ENCODE results near the gene RNU6-9. TPM values are rescaled to one million over a fixed set of nuclear protein-coding genes. Genes with fewer than 3 reads are reported as not detected.
"Not testable (repeated sequence)": the region's sequence is repeated elsewhere in the genome, so short reads cannot be mapped to it uniquely, and the experiment has no call there.

The RNU6-9 gene
- total RNA-seq, 1 donor from 2014 or later: not detected

- not testable (repeated sequence) for DNase-seq (ENCODE audit: low read depth)
These were observed 14.3 kb upstream of the RNU6-9 start for GRCh38 chr19:878751-879561.

GRCh38 chr19:879711-880438 is 13.4 kb upstream of the RNU6-9 start:
- no peak for DNase-seq (ENCODE audit: low read depth)

GRCh38 chr19:881385-882071 is 11.8 kb upstream of the RNU6-9 start:
- DNase-seq (ENCODE audit: low read depth): no peak

GRCh38 chr19:882871-883497 is 10.3 kb upstream of the RNU6-9 start:
- DNase-seq (ENCODE audit: low read depth): no peak

- DNase-seq (ENCODE audit: low read depth): peak; percentile 70
These were observed 9.5 kb upstream of the RNU6-9 start for GRCh38 chr19:883661-884211.

- DNase-seq (ENCODE audit: low read depth): no peak
These were observed 8.7 kb upstream of the RNU6-9 start for GRCh38 chr19:884420-885211.

GRCh38 chr19:885536-886224 is 7.6 kb upstream of the RNU6-9 start:
- DNase-seq (ENCODE audit: low read depth): no peak

GRCh38 chr19:887072-887471 is 6.2 kb upstream of the RNU6-9 start:
- peak; percentile 43 for DNase-seq (ENCODE audit: low read depth)

- DNase-seq (ENCODE audit: low read depth): no peak
These were observed 5.7 kb upstream of the RNU6-9 start for GRCh38 chr19:887599-887998.

- no peak for DNase-seq (ENCODE audit: low read depth)
These were observed 4.5 kb upstream of the RNU6-9 start for GRCh38 chr19:888581-889385.

- DNase-seq (ENCODE audit: low read depth): no peak
These were observed 3.5 kb upstream of the RNU6-9 start for GRCh38 chr19:889662-890295.

- no peak for DNase-seq (ENCODE audit: low read depth)
These were observed 2.5 kb upstream of the RNU6-9 start for GRCh38 chr19:890831-891230.

GRCh38 chr19:891421-892200 is 1.7 kb upstream of the RNU6-9 start:
- DNase-seq (ENCODE audit: low read depth): not testable (repeated sequence)

- no peak for DNase-seq (ENCODE audit: low read depth)
These were observed 916 bp upstream of the RNU6-9 start for GRCh38 chr19:892243-892893.

- no peak for DNase-seq (ENCODE audit: low read depth)
These were observed 3.1 kb downstream of the RNU6-9 start for GRCh38 chr19:896434-896833.

GRCh38 chr19:896999-897398 is 3.7 kb downstream of the RNU6-9 start:
- DNase-seq (ENCODE audit: low read depth): no peak

GRCh38 chr19:897442-898039 is 4.3 kb downstream of the RNU6-9 start:
- no peak for DNase-seq (ENCODE audit: low read depth)

All from renal cortical epithelial cell (primary cell).